Measurements from ENCODE around the gene PSMB5.

Gene PSMB5

GRCh38 chr14:23034498-23035302, at the start of gene PSMB5:
Gene PSMB5, minus strand, starts transcription at chr14:23034900. Its CDS starts 19 bp downstream, at chr14:23034881.
- TF ChIP-seq, protein P1, sequence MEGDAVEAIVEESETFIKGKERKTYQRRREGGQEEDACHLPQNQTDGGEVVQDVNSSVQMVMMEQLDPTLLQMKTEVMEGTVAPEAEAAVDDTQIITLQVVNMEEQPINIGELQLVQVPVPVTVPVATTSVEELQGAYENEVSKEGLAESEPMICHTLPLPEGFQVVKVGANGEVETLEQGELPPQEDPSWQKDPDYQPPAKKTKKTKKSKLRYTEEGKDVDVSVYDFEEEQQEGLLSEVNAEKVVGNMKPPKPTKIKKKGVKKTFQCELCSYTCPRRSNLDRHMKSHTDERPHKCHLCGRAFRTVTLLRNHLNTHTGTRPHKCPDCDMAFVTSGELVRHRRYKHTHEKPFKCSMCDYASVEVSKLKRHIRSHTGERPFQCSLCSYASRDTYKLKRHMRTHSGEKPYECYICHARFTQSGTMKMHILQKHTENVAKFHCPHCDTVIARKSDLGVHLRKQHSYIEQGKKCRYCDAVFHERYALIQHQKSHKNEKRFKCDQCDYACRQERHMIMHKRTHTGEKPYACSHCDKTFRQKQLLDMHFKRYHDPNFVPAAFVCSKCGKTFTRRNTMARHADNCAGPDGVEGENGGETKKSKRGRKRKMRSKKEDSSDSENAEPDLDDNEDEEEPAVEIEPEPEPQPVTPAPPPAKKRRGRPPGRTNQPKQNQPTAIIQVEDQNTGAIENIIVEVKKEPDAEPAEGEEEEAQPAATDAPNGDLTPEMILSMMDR (IDR thresholded peaks at IDR 0.05; ENCODE audit: low read depth, low read length), result no peak
- Histone ChIP-seq H3K27me3 (ENCODE audit: insufficient read depth, low read depth, severe bottlenecking) (no peaks in the 10 kb centered on the region), H3K4me3 (ENCODE audit: low read depth, low read length) (peak within 1 kb of the TSS; percentile 95), H3K9me3 (ENCODE audit: severe bottlenecking) (no peaks in the 10 kb centered on the region), H3K27ac (peak within 1 kb of the TSS; percentile 93), H3K36me3 (peaks cover 40% of the 10 kb centered on the region)
- DNase-seq, result peak; percentile 92

GRCh38 chr14:23080474-23080873, 45.8 kb upstream of the PSMB5 start:
- H3K4me3 ChIP-seq (ENCODE audit: low read depth, low read length), result no peak overlapping the region
- H3K9me3 ChIP-seq (ENCODE audit: severe bottlenecking), result no peaks in the 10 kb centered on the region
- no peaks in the 10 kb centered on the region for H3K27me3 ChIP-seq (ENCODE audit: insufficient read depth, low read depth, severe bottlenecking)
- TF ChIP-seq, protein P1 (IDR thresholded peaks at IDR 0.05; ENCODE audit: low read depth, low read length), result no peak
- peaks cover 97% of the 10 kb centered on the region for H3K36me3 ChIP-seq
- DNase-seq, result no peak
- H3K27ac ChIP-seq, result no peak overlapping the region

GRCh38 chr14:23079716-23080115, 45.0 kb upstream of the PSMB5 start:
- no peaks in the 10 kb centered on the region for H3K27me3 ChIP-seq (ENCODE audit: insufficient read depth, low read depth, severe bottlenecking)
- H3K36me3 ChIP-seq, result peaks cover 93% of the 10 kb centered on the region
- H3K27ac ChIP-seq, result no peak overlapping the region
- H3K9me3 ChIP-seq (ENCODE audit: severe bottlenecking), result no peaks in the 10 kb centered on the region
- TF ChIP-seq, protein P1 (IDR thresholded peaks at IDR 0.05; ENCODE audit: low read depth, low read length), result no peak
- no peak overlapping the region for H3K4me3 ChIP-seq (ENCODE audit: low read depth, low read length)
- DNase-seq, result no peak

GRCh38 chr14:23078692-23079116, 44.0 kb upstream of the PSMB5 start:
- H3K36me3 ChIP-seq, result peaks cover 94% of the 10 kb centered on the region
- TF ChIP-seq, protein P1 (IDR thresholded peaks at IDR 0.05; ENCODE audit: low read depth, low read length), result no peak
- no peak overlapping the region for H3K4me3 ChIP-seq (ENCODE audit: low read depth, low read length)
- no peaks in the 10 kb centered on the region for H3K27me3 ChIP-seq (ENCODE audit: insufficient read depth, low read depth, severe bottlenecking)
- DNase-seq, result peak; percentile 54
- no peaks in the 10 kb centered on the region for H3K9me3 ChIP-seq (ENCODE audit: severe bottlenecking)
- H3K27ac ChIP-seq, result no peak overlapping the region

DNA sequence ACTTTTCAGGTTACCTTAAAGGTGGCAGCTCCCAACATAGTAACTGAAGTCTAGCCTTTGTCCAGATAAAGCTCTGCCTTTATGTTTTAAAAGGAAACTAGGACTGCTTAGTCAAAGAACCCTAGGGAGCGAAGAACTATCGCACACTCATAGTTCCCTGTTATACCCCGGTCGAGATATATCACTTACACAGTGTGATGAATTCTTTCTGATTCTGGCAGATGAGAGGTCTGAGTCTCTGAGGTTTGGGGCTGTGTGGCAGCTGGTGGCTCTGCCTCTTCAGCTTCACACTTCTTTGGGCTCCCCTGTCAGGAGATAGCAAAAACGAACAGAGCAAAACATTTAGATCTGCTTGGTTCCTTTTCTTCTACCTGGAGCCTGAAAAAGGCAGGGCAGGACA, 43.3 kb upstream of the PSMB5 start:
- no peaks in the 10 kb centered on the region for H3K9me3 ChIP-seq (ENCODE audit: severe bottlenecking)
- no peak overlapping the region for H3K4me3 ChIP-seq (ENCODE audit: low read depth, low read length)
- H3K36me3 ChIP-seq, result peaks cover 91% of the 10 kb centered on the region
- peak overlapping the region; percentile 13; the same call in 1 of the 2 replicates for H3K27ac ChIP-seq
- TF ChIP-seq, protein P1 (IDR thresholded peaks at IDR 0.05; ENCODE audit: low read depth, low read length), result no peak
- no peak for DNase-seq
- H3K27me3 ChIP-seq (ENCODE audit: insufficient read depth, low read depth, severe bottlenecking), result no peaks in the 10 kb centered on the region
